GM10248 (cell line): ENCODE data around the gene KMT2A.

Experiments
- CTCF ChIA-PET: fragments of 300-600 bp; sonication (Branson Sonifier 250); formaldehyde crosslinking; extraction: SDS; loops from one replicate; lab custom pipeline; 2021; ENCODE audit warnings: antibody characterized with exemption; lab: Yijun Ruan, JAX
- POLR2A ChIA-PET: fragments of 350-650 bp; sonication (Branson Sonifier 250); formaldehyde crosslinking; extraction: SDS; loops from one replicate; lab custom pipeline; 2020; ENCODE audit warnings: antibody characterized with exemption; lab: Yijun Ruan, JAX
- DNase-seq: peaks from one replicate; pipeline ENCODE4 v3.0.0; 2012; ENCODE audit errors: extremely low spot score
- CTCF ChIP-seq: IDR thresholded peaks from 2 replicates; pipeline ENCODE4 v1.5.1; 2012; ENCODE audit warnings: mild to moderate bottlenecking, low read depth; ENCODE audit errors: extremely low read depth, missing control alignments, control extremely low read depth

The KMT2A gene

GRCh38 chr11:118522571-118523072 is 86.3 kb downstream of the KMT2A start:
- CTCF ChIA-PET, result interaction anchor here (1.1 kb wide), 1 partner anchor 14 kb away, joined by 5 read pairs; no protein-coding TSS in a partner anchor
- POLR2A ChIA-PET, result no interaction called here
- no peak for DNase-seq

GRCh38 chr11:118524356-118524755 is 88.1 kb downstream of the KMT2A start:
- ChIA-PET CTCF (no interaction called here), POLR2A (no interaction called here)
- DNase-seq, result no peak
- TF ChIP-seq CTCF, result no peak

More at GRCh38 chr11:118522571-118523072, 86.3 kb downstream of the KMT2A start:
- peak; percentile 17 for TF ChIP-seq CTCF

GRCh38 chr11:118524757-118525470 is 88.6 kb downstream of the KMT2A start:
- no peak for DNase-seq
- ChIA-PET POLR2A (no interaction called here), CTCF (no interaction called here)
- no peak for TF ChIP-seq CTCF

- POLR2A ChIA-PET, result no interaction called here
- DNase-seq, result no peak
- TF ChIP-seq CTCF, result no peak
- CTCF ChIA-PET, result interaction anchor here (1.0 to 1.8 kb wide), 3 partner anchors 8 to 16 kb away, joined by 3 to 6 read pairs (median 3); no protein-coding TSS in a partner anchor
These were observed 90.4 kb downstream of the KMT2A start for GRCh38 chr11:118526688-118527087.

GRCh38 chr11:118527109-118527508 is 90.8 kb downstream of the KMT2A start, which contains the start of gene TTC36:
TSS of gene TTC36 (plus strand) at chr11:118527474. CDS start at chr11:118527495, 21 bp downstream.
- CTCF ChIA-PET, result interaction anchor here (1.4 to 1.8 kb wide), 3 partner anchors 9 to 231 kb away, joined by 3 to 6 read pairs (median 3); no protein-coding TSS in a partner anchor
- DNase-seq, result no peak
- POLR2A ChIA-PET, result no interaction called here
- TF ChIP-seq CTCF, result no peak

GRCh38 chr11:118528511-118528910 is 92.2 kb downstream of the KMT2A start:
- DNase-seq, result no peak
- CTCF ChIA-PET, result interaction anchor here (0.9 to 1.8 kb wide), 3 partner anchors 18 to 232 kb away, joined by 3 to 6 read pairs (median 4); no protein-coding TSS in a partner anchor
- POLR2A ChIA-PET, result no interaction called here
- TF ChIP-seq CTCF, result no peak
